Testis (tissue), 3 donors: ENCODE data around the gene NAT9. TPM values are rescaled to one million over a fixed set of nuclear protein-coding genes. Genes with fewer than 3 reads are reported as not detected.

Experiments
- DNase-seq: peaks from one replicate; pipeline ENCODE4 v3.0.0-alpha.2; 2019
- H3K27ac ChIP-seq, 2 donors: fragments of 200-600 bp; sonication (generic); one replicate each; pipeline ENCODE4 v1.5.1; 2019
- H3K27me3 ChIP-seq: fragments of 200-600 bp; sonication (generic); one replicate; pipeline ENCODE4 v1.5.1; 2019
- H3K36me3 ChIP-seq: fragments of 200-600 bp; sonication (generic); one replicate; pipeline ENCODE4 v1.5.1; 2017; ENCODE audit warnings: low read depth; ENCODE audit errors: missing control alignments
- H3K4me1 ChIP-seq: fragments of 200-600 bp; sonication (generic); one replicate; pipeline ENCODE4 v1.5.1; 2019
- H3K4me3 ChIP-seq, 2 donors: fragments of 200-600 bp; sonication (generic); one replicate each; pipeline ENCODE4 v1.5.1; 2017 to 2019
- H3K9me3 ChIP-seq: fragments of 200-600 bp; sonication (generic); one replicate; pipeline ENCODE4 v1.5.1; 2017
- POLR2A ChIP-seq: fragments of 450-650 bp; IDR thresholded peaks from one replicate; pipeline ENCODE4 v1.6.1; 2017; ENCODE audit warnings: antibody characterized with exemption, mild to moderate bottlenecking, moderate library complexity
- WGBS, 2 donors: methylation state at CpG; one replicate each; pipeline ENCODE4 v1.1.5; 2018; 5-methylcytosine and 5-hydroxymethylcytosine counted together
- intact Hi-C: fragments of 100-400 bp; cut with DNase I; formaldehyde crosslinking; loops from one replicate; pipeline ENCODE4 v1.15.1; 2023; ENCODE audit warnings: low total_unique reads
- polyA plus RNA-seq: library from polyadenylated mRNA; stranded (reverse); fragments of 350-450 nt; fragmentation: Illumina TruSeq; extraction: RNeasy Lipid Tissue Mini Kit (QIAGEN cat#74804); gene quantifications from one replicate; pipeline ENCODE4 v1.2.3, GENCODE V29; 2014; ENCODE audit warnings: low read depth, low replicate concordance; ENCODE audit not compliant: insufficient read depth
- total RNA-seq, 2 donors: library from RNA; depleted of rRNA; stranded (reverse); fragments of >200 nt; gene quantifications; one replicate each; pipeline ENCODE4 v1.2.3, GENCODE V29; 2016
- TF ChIP-seq, protein P1 (sequence below), 3 experiments: fragments of 450-650 bp in 2 of 3; fragments of 200-600 bp in 1 of 3; sonication (generic) in 1 of 3; IDR thresholded peaks; one replicate each; pipeline ENCODE4 v1.5.1; 2016 to 2019; ENCODE audit warnings: antibody characterized with exemption in 3 of 3, mild to moderate bottlenecking in 2 of 3, moderate library complexity in 1 of 3

Gene NAT9
- total and polyA plus RNA-seq, 3 donors from 2014 or later, result 43.8 to 51.3 (median 45.6) TPM

DNA sequence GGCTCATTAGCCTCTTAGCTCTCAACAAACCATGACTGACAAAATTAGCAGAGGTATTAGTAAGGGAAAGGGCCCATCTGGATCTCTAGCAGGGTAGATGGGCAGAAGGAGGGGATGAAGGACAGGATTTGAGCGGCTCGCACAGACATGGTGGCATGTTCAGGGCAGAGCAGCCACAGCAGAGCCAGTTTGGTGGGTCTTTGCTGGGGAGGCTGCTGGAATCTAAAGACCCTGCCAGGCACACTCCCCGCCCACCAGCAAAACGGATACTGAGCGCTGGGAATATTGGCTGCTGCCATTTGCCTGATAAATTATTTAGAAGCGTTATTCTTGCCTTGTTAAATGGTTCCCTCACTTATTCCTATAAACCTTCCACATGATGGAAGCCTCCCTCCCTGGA lies 20.7 kb upstream of the NAT9 start:
- no peaks in the 10 kb centered on the region for H3K36me3 ChIP-seq
- intact Hi-C loops, result loop anchor here (5.0 kb wide), 1 partner anchor 65 kb away; no protein-coding TSS in a partner anchor
- no peak overlapping the region for H3K27ac ChIP-seq
- no peaks in the 10 kb centered on the region for H3K4me1 ChIP-seq
- H3K9me3 ChIP-seq, result no peaks in the 10 kb centered on the region
- no peak for DNase-seq
- H3K27me3 ChIP-seq, result no peaks in the 10 kb centered on the region
- no peak overlapping the region for H3K4me3 ChIP-seq
- whole genome bisulfite sequencing, 2 donors, result 88 to 94% methylated on average over 6 of the region's 6 CpGs
- no peak for TF ChIP-seq POLR2A
- TF ChIP-seq, protein P1, sequence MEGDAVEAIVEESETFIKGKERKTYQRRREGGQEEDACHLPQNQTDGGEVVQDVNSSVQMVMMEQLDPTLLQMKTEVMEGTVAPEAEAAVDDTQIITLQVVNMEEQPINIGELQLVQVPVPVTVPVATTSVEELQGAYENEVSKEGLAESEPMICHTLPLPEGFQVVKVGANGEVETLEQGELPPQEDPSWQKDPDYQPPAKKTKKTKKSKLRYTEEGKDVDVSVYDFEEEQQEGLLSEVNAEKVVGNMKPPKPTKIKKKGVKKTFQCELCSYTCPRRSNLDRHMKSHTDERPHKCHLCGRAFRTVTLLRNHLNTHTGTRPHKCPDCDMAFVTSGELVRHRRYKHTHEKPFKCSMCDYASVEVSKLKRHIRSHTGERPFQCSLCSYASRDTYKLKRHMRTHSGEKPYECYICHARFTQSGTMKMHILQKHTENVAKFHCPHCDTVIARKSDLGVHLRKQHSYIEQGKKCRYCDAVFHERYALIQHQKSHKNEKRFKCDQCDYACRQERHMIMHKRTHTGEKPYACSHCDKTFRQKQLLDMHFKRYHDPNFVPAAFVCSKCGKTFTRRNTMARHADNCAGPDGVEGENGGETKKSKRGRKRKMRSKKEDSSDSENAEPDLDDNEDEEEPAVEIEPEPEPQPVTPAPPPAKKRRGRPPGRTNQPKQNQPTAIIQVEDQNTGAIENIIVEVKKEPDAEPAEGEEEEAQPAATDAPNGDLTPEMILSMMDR (IDR thresholded peaks at IDR 0.05), result no peak

DNA sequence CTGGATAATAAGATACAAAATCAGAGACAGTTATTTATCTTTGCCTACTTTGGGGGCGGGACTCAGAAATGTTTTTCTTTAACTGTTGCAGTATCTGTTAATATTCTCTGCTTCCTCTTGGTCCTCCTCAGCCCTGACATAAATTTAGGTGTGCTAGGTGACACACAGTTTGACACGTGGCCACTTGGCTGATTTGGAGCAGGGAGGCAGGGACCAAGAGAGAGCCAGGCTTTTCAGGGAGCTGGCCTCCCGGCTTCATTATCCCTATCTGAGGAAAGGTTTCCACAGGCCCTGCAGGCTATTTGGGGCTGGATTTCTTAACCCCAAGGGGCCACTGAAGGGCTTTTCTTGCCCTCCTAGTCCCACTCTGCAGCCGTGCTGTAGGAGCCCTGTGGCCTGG lies 20.1 kb upstream of the NAT9 start:
- no peaks in the 10 kb centered on the region for H3K36me3 ChIP-seq
- H3K4me1 ChIP-seq, result no peaks in the 10 kb centered on the region
- no peak overlapping the region for H3K27ac ChIP-seq
- H3K9me3 ChIP-seq, result no peaks in the 10 kb centered on the region
- intact Hi-C loops, result loop anchor here (5.0 kb wide), 1 partner anchor 66 kb away; no protein-coding TSS in a partner anchor
- TF ChIP-seq POLR2A, result no peak
- TF ChIP-seq, protein P1 (IDR thresholded peaks at IDR 0.05), result no peak
- 88 to 90% methylated on average over 3 to 4 of the region's 4 CpGs for WGBS, 2 donors
- H3K27me3 ChIP-seq, result no peaks in the 10 kb centered on the region
- no peak overlapping the region for H3K4me3 ChIP-seq
- DNase-seq, result no peak

DNA sequence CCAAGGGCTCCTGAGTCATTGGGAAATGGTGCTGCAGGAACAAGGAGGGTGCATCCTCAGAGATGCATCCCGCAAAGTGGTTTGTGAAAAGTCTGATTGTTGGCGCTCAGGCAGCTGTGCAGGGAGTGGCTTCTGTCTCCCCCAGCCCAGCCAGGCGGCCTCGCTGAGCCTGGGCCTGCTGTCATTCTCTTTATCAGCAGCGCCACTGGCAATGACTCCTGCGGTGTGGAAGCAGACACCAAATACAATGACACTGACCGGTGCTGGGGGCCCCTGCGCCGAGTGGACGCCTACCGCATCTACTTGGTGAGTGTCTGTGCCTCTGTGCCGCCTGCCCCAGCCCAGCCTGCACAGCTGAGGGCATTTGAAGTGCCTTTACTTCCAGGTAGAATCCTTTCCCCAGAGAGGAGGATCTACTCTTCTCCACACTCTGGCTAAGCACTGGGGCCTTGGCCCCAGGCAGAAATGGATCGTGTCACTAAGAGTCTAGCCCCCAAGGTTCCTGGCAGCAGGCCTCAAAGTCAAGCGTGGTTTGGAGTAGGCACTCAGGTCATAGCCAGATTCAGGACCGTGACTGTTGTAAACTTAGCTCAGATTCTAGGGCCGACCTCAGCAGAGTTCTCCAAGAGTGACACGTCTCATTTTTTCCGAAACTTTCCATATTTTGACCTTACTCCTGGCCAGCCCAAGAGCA lies 19.3 kb upstream of the NAT9 start:
- TF ChIP-seq, protein P1 (IDR thresholded peaks at IDR 0.05), result no peak
- no peak for TF ChIP-seq POLR2A
- Histone ChIP-seq H3K36me3 (no peaks in the 10 kb centered on the region), H3K27ac (no peak overlapping the region), H3K9me3 (no peaks in the 10 kb centered on the region), H3K27me3 (no peaks in the 10 kb centered on the region), H3K4me1 (no peaks in the 10 kb centered on the region), H3K4me3 (no peak overlapping the region)
- WGBS, 2 donors, result 80 to 83% methylated on average over 11 to 18 of the region's 18 CpGs
- DNase-seq, result no peak
- intact Hi-C loops, result loop anchor here (5.0 kb wide), 1 partner anchor 67 kb away; no protein-coding TSS in a partner anchor

DNA sequence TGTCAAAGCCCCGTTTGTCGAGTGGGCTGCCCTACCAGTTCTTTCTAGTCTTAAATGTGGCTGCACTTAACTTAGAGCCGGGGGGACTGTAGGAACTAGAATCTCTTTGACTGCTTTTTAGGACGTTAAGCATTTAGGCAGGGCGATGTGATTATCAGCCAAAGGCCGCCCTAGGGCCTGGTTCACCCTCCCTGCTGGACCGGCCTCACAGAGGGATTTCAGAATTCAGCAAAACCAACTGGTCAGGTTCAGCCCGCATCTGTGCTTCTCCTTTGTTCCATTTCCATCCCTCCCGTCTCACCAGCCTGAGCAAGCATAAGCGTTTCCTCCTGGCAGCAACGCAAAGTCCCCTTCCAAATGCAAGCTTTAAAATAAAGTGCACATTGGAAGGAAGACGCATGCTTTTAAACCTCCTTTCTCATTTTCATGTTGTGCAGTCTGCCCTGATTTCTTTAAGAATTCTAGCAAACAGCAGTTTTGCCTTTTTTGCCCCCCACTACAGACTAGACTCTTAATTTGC lies 16.5 kb upstream of the NAT9 start:
- Histone ChIP-seq H3K27ac (no peak overlapping the region), H3K4me1 (no peaks in the 10 kb centered on the region), H3K9me3 (no peaks in the 10 kb centered on the region), H3K27me3 (no peaks in the 10 kb centered on the region), H3K4me3 (no peak overlapping the region), H3K36me3 (no peaks in the 10 kb centered on the region)
- intact Hi-C loops, result no loop called here
- WGBS, 2 donors, result 93 to 94% methylated on average over 12 of the region's 12 CpGs
- DNase-seq, result no peak
- no peak for TF ChIP-seq POLR2A
- TF ChIP-seq, protein P1 (IDR thresholded peaks at IDR 0.05), result no peak
